GM19025 (cell line): ENCODE results near the gene SERPINA1.

Experiments
- ATAC-seq: cut with Tn5 transposase; IDR thresholded peaks from one replicate; pipeline ENCODE4 v1.9.1; 2021; ENCODE audit warnings: mild to moderate bottlenecking, low read depth, moderate library complexity; ENCODE audit not compliant: unreplicated experiment

The SERPINA1 gene

GRCh38 chr14:94398536-94398935, 10.1 kb upstream of the SERPINA1 start:
- ATAC-seq: no peak

GRCh38 chr14:94398182-94398479, 9.7 kb upstream of the SERPINA1 start:
- ATAC-seq: no peak

GRCh38 chr14:94397289-94398181, 9.1 kb upstream of the SERPINA1 start:
- ATAC-seq: no peak

- no peak for ATAC-seq
These were observed 8.3 kb upstream of the SERPINA1 start for GRCh38 chr14:94396628-94397225.

- ATAC-seq: no peak
These were observed 7.6 kb upstream of the SERPINA1 start for GRCh38 chr14:94395888-94396574.

- ATAC-seq: no peak
These were observed 7.0 kb upstream of the SERPINA1 start for GRCh38 chr14:94395282-94395887.

GRCh38 chr14:94394581-94395207, 6.3 kb upstream of the SERPINA1 start:
- no peak for ATAC-seq

GRCh38 chr14:94394025-94394493, 5.7 kb upstream of the SERPINA1 start:
- ATAC-seq: no peak

- ATAC-seq: no peak
These were observed 5.1 kb upstream of the SERPINA1 start for GRCh38 chr14:94393474-94393873.

GRCh38 chr14:94392510-94392935, 4.1 kb upstream of the SERPINA1 start:
- ATAC-seq: no peak

- ATAC-seq: no peak
These were observed 3.0 kb upstream of the SERPINA1 start for GRCh38 chr14:94391281-94391975.

- no peak for ATAC-seq
These were observed 2.1 kb upstream of the SERPINA1 start for GRCh38 chr14:94390372-94391086.

GRCh38 chr14:94389731-94390371, 1.4 kb upstream of the SERPINA1 start:
- no peak for ATAC-seq

GRCh38 chr14:94389104-94389469, 685 bp upstream of the SERPINA1 start:
- no peak for ATAC-seq

- no peak for ATAC-seq
These were observed 397 bp downstream of the SERPINA1 start for GRCh38 chr14:94388027-94388383.

GRCh38 chr14:94387051-94388026, 1.1 kb downstream of the SERPINA1 start:
- no peak for ATAC-seq

- ATAC-seq: no peak
These were observed 2.0 kb downstream of the SERPINA1 start for GRCh38 chr14:94386085-94387031.
